HCT116 (cell line): ENCODE measurements around the gene IFT88. TPM values are rescaled to one million over a fixed set of nuclear protein-coding genes. Genes with fewer than 3 reads are reported as not detected.

Experiments used
- ATAC-seq: fragments of 200-7000 bp; cut with Tn5 transposase; 2 replicates; pipeline ENCODE4 v1.9.1; 2020; ENCODE audit warnings: mild to moderate bottlenecking, moderate library complexity
- BruUV-seq: library from RNA; stranded (reverse); fragments of 400-500 nt; replicated peaks from 2 replicates; lab custom pipeline; 2021; lab: Mats Ljungman, UMichigan
- CTCF ChIA-PET: fragments of 300-600 bp; sonication (Branson Sonifier 250); formaldehyde crosslinking; loops from one replicate; lab custom pipeline; 2021; ENCODE audit warnings: antibody characterized with exemption; lab: Charles Lee
- POLR2A ChIA-PET: fragments of 300-600, 350-600 bp; sonication (Branson Sonifier 250); formaldehyde crosslinking; loops from one replicate; lab custom pipeline; 2021; ENCODE audit warnings: antibody characterized with exemption; lab: Charles Lee
- RAD21 ChIA-PET, 2 experiments: fragments of 300-600 bp; sonication (Branson Sonifier 250); formaldehyde crosslinking; loops; one replicate each; lab custom pipeline; 2023; ENCODE audit warnings: low total read pairs in 2 of 2; ENCODE audit not compliant: uncharacterized antibody in 2 of 2, unreplicated experiment in 2 of 2, low non-redundant PET in 1 of 2; lab: Charles Lee
- DNase-seq: peaks from one replicate; pipeline ENCODE4 v3.0.0-alpha.2; 2010; ENCODE audit warnings: low read depth, low spot score
- H2AFZ ChIP-seq: fragments of 200-600 bp; shearing (Covaris generic), sonication (generic); 2 replicates; pipeline ENCODE4 v1.6.1; 2017; ENCODE audit warnings: low read depth, mixed run types, mixed read lengths, antibody characterized with exemption, low read length; ENCODE audit not compliant: poor library complexity, severe bottlenecking
- H3K27ac ChIP-seq: 2 replicates; pipeline ENCODE4 v1.5.1; 2012; ENCODE audit warnings: low read depth, low read length
- H3K27me3 ChIP-seq: fragments of 200-600 bp; sonication (generic); 2 replicates; pipeline ENCODE4 v1.6.1; 2016; ENCODE audit warnings: mixed run types, low read length, mixed read lengths; ENCODE audit not compliant: insufficient read depth
- H3K36me3 ChIP-seq, 2 experiments: fragments of 200-500 bp in 1 of 2; fragments of 200-600 bp in 1 of 2; sonication (Bioruptor generic) in 1 of 2; sonication (generic) in 1 of 2; 2 replicates each; pipeline versions ENCODE4 v1.5.1 to v1.6.1; 2014 to 2016; ENCODE audit warnings: low read length in 2 of 2, inconsistent platforms in 1 of 2, mixed read lengths in 1 of 2, mixed run types in 1 of 2; ENCODE audit not compliant: insufficient read depth in 2 of 2, control insufficient read depth in 1 of 2
- H3K4me1 ChIP-seq, 2 experiments: fragments of 200-600 bp in 1 of 2; sonication (generic) in 1 of 2; 2 replicates each; pipeline versions ENCODE4 v1.5.1 to v1.6.1; 2012 to 2017; ENCODE audit warnings: low read length in 2 of 2, inconsistent platforms in 1 of 2, mild to moderate bottlenecking in 1 of 2, mixed read lengths in 1 of 2, mixed run types in 1 of 2, moderate library complexity in 1 of 2; ENCODE audit not compliant: insufficient read depth in 2 of 2, control insufficient read depth in 1 of 2
- H3K4me2 ChIP-seq: fragments of 200-600 bp; sonication (generic); 2 replicates; pipeline ENCODE4 v1.6.1; 2017; ENCODE audit warnings: mixed run types, low read length, mixed read lengths
- H3K4me3 ChIP-seq, 2 experiments: fragments of 200-600 bp in 1 of 2; sonication (generic) in 1 of 2; replicated peaks in 1 of 2; 2 replicates each; pipeline ENCODE4 v1.5.1; 2011 to 2016; ENCODE audit warnings: low read length in 2 of 2, control low read depth in 1 of 2, low read depth in 1 of 2, mild to moderate bottlenecking in 1 of 2, mixed read lengths in 1 of 2, mixed run types in 1 of 2
- H3K79me2 ChIP-seq: fragments of 200-600 bp; sonication (generic); 2 replicates; pipeline ENCODE4 v1.6.1; 2017; ENCODE audit warnings: mild to moderate bottlenecking, mixed run types, low read length, moderate library complexity, mixed read lengths; ENCODE audit not compliant: insufficient read depth
- H3K9ac ChIP-seq: fragments of 200-600 bp; sonication (generic); 2 replicates; pipeline ENCODE4 v1.6.1; 2016; ENCODE audit warnings: low read length, mixed read lengths
- H3K9me2 ChIP-seq: fragments of 200-600 bp; sonication (generic), shearing (Covaris generic); 2 replicates; pipeline ENCODE4 v1.6.1; 2017; ENCODE audit warnings: mixed run types, mild to moderate bottlenecking, moderate library complexity; ENCODE audit not compliant: insufficient read depth
- H3K9me3 ChIP-seq, 2 experiments: fragments of 200-500 bp in 1 of 2; fragments of 200-600 bp in 1 of 2; sonication (Bioruptor generic) in 1 of 2; sonication (generic) in 1 of 2; 2 replicates each; pipeline ENCODE4 v1.6.1; 2014 to 2017; ENCODE audit warnings: low read length in 2 of 2, mixed read lengths in 2 of 2, inconsistent platforms in 1 of 2, low read depth in 1 of 2, mild to moderate bottlenecking in 1 of 2, mixed run types in 1 of 2, moderate library complexity in 1 of 2; ENCODE audit not compliant: control insufficient read depth in 1 of 2, insufficient read depth in 1 of 2
- H4K20me1 ChIP-seq: fragments of 200-600 bp; sonication (generic), shearing (Covaris generic); 2 replicates; pipeline ENCODE4 v1.6.1; 2017; ENCODE audit warnings: mixed run types, mild to moderate bottlenecking, moderate library complexity; ENCODE audit not compliant: insufficient read depth
- MAX ChIP-seq: IDR thresholded peaks from 2 replicates; pipeline ENCODE4 v1.6.1; 2012
- TCF7L2 ChIP-seq: IDR thresholded peaks from 2 replicates; pipeline ENCODE4 v1.7.0; 2011; ENCODE audit warnings: borderline replicate concordance, inconsistent platforms; ENCODE audit not compliant: insufficient read depth, insufficient read length; ENCODE audit errors: extremely low read depth
- ZFX ChIP-seq: fragments of 450-650 bp; IDR thresholded peaks from 2 replicates; pipeline ENCODE4 v1.6.1; 2017
- intact Hi-C: fragments of 100-400 bp; cut with micrococcal nuclease; formaldehyde crosslinking; loops from 2 replicates; pipeline ENCODE4 v1.10.0; 2022
- total RNA-seq: library from RNA; stranded (reverse); gene quantifications from one replicate; pipeline ENCODE4 v1.2.1, GENCODE V29; 2021; ENCODE audit not compliant: unreplicated experiment

IFT88 gene
- total RNA-seq, 1 experiment from 2014 or later, result 13.1 TPM

- POLR2A ChIA-PET, result no interaction called here
- Histone ChIP-seq H3K27me3 (no peaks in the 10 kb centered on the region), H3K36me3 (no peaks in the 10 kb centered on the region; a peak in 1 of 4 replicates), H3K4me2 (no peak overlapping the region), H3K27ac (no peak overlapping the region), H2AFZ (no peak overlapping the region), H3K9ac (no peak overlapping the region), H3K79me2 (no peaks in the 10 kb centered on the region), H3K9me2 (no peaks in the 10 kb centered on the region), H3K4me1 (no peaks in the 10 kb centered on the region), H3K9me3 (no peaks in the 10 kb centered on the region), H4K20me1 (no peaks in the 10 kb centered on the region), H3K4me3 (no peak overlapping the region)
- intact Hi-C loops, result no loop called here
- ATAC-seq (no peak), DNase-seq (no peak)
- TF ChIP-seq ZFX (no peak), MAX (no peak), TCF7L2 (no peak)
- RAD21 ChIA-PET, result no interaction called here
- no TSS peak for BruUV-seq
- CTCF ChIA-PET, result no interaction called here
Observed at GRCh38 chr13:20689291-20689690, 122.3 kb downstream of the IFT88 start.

- Histone ChIP-seq H3K9ac (no peak overlapping the region), H3K4me3 (no peak overlapping the region), H3K27me3 (no peaks in the 10 kb centered on the region), H3K27ac (no peak overlapping the region), H3K36me3 (no peaks in the 10 kb centered on the region; a peak in 1 of 4 replicates), H3K9me3 (no peaks in the 10 kb centered on the region), H4K20me1 (no peaks in the 10 kb centered on the region), H2AFZ (no peak overlapping the region), H3K4me2 (no peak overlapping the region), H3K79me2 (no peaks in the 10 kb centered on the region), H3K4me1 (no peaks in the 10 kb centered on the region), H3K9me2 (no peaks in the 10 kb centered on the region)
- intact Hi-C loops, result no loop called here
- no peak for ATAC-seq
- RAD21 ChIA-PET, result no interaction called here
- BruUV-seq, result no TSS peak
- POLR2A ChIA-PET, result interaction anchor here (0.6 kb wide), 1 partner anchor 89 kb away, joined by 3 read pairs; no protein-coding TSS in a partner anchor
- TF ChIP-seq MAX, result no peak
- no peak for DNase-seq
- CTCF ChIA-PET, result no interaction called here
Observed at GRCh38 chr13:20691616-20692015, 124.7 kb downstream of the IFT88 start.
